HG03575 (cell line): ENCODE measurements around the gene RNASE4.

Experiments used
- ATAC-seq: cut with Tn5 transposase; IDR thresholded peaks from one replicate; pipeline ENCODE4 v1.9.1; 2021; ENCODE audit not compliant: unreplicated experiment, insufficient number of reproducible peaks, low FRiP score; ENCODE audit errors: extremely low read depth

The RNASE4 gene

DNA sequence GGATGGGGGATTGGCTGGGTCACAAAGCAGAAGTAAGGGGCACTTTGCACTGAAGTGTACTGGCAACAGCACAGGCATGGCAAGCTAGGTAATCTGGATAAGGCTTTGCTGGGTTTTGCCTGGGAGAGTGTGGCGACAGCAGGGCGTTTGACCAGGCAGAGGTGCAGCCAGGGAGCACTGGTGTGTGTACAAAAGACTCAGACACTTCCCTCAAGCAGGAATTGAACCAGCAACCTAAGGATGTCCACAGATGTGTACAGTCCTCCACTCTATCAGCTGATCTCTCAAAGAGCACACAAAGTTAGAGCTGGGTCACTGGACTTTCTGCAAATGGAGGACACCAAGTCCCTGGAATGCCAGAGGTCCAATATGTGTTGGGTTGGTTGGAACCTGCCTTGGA lies 15.4 kb upstream of the RNASE4 start:
- no peak for ATAC-seq

GRCh38 chr14:20671597-20672283 lies 12.6 kb upstream of the RNASE4 start:
- ATAC-seq, result no peak

DNA sequence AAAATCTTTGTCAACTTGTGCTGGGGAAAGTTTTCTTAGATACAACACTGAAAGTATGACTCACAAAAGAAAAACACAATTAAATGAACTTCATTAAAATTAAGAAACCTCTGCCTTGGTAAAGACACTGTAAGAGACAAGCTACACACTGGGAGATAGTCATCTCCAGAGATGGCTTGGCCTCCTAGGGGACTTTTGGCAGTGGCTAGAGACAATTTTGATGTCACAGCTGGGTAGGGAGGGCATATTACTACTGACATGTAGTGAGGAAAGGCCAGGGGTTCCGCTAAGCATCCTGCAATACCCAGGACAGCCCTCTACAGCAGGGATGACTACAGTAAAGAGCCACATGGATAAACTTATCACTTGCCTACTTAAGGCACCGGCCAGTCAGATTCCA lies 8.7 kb upstream of the RNASE4 start:
- ATAC-seq, result no peak

GRCh38 chr14:20676072-20676471 lies 8.3 kb upstream of the RNASE4 start:
- no peak for ATAC-seq

GRCh38 chr14:20679907-20680306 lies 4.5 kb upstream of the RNASE4 start:
- no peak for ATAC-seq

DNA sequence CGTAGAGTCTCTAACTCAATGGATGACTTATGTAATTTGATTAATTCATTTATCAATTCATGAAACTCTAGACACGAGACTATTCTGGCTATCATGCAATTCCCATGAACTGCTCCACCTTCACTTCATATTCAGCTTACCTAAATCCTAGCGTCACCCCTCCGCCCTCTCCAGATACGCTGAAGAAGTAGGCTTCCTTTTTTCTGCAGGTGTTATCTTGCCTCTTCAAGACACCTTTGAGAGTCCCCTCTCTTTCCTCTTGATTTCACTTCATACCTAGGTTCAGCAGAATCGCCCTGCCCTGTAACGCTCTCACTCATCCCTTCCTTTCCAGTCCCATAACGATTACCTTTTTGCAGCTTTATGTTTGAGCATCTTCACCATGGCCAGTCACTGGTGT lies 4.0 kb upstream of the RNASE4 start:
- no peak for ATAC-seq

- ATAC-seq, result no peak
Observed at GRCh38 chr14:20680843-20681347, 3.5 kb upstream of the RNASE4 start.

DNA sequence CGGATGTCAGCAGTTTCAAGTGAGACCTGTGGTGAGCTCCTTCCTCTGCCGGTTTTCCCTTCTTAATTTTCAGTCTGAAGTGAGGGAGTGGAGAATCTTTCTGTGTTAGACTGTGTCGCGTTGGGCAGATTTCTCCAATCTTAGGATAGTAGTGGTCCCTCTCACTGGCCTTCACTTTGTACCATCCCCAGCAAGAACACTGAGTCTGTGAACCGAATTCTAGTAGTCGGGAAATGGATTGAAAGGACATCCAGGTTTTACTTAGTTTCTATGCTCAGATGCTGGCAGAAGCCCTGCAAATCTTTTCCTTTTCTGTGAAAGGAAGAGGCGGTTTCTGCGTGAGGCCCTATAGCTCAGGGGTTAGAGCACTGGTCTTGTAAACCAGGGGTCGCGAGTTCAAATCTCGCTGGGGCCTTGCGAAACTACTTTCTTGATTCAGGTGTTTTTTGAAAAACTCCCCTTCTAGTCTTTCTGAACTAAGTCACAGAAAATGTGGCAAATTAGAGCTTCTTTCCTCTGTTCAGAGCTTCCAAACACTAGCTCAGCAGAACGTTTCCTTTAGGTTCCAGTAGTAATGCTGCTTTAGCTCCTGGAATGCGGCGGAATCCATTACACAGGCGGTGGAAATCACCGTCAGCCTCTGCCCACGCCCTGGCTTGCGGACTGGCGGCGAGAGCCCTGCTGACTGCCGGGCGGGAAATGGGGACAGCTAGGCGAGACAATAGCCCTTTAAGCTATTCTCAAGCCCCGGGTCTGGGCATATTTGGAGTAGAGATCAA lies 2.8 kb upstream of the RNASE4 start:
- ATAC-seq, result no peak

DNA sequence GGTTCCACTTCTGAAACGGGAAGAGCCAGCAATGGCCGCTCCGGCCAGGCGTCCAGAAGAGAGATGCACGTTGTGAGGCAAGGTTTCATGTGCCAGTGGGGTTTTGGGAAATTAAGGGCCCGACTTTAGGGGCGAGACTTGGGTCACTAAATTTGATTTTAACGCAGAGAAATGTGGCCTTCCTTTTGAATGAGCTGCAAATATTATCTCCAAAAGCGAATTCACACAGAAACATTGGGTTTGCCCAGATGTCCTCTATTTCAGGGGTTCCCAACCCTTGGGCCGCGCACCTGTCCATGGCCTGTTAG lies 2.3 kb upstream of the RNASE4 start:
- ATAC-seq, result no peak

GRCh38 chr14:20682435-20683124 lies 1.8 kb upstream of the RNASE4 start:
- ATAC-seq, result no peak

DNA sequence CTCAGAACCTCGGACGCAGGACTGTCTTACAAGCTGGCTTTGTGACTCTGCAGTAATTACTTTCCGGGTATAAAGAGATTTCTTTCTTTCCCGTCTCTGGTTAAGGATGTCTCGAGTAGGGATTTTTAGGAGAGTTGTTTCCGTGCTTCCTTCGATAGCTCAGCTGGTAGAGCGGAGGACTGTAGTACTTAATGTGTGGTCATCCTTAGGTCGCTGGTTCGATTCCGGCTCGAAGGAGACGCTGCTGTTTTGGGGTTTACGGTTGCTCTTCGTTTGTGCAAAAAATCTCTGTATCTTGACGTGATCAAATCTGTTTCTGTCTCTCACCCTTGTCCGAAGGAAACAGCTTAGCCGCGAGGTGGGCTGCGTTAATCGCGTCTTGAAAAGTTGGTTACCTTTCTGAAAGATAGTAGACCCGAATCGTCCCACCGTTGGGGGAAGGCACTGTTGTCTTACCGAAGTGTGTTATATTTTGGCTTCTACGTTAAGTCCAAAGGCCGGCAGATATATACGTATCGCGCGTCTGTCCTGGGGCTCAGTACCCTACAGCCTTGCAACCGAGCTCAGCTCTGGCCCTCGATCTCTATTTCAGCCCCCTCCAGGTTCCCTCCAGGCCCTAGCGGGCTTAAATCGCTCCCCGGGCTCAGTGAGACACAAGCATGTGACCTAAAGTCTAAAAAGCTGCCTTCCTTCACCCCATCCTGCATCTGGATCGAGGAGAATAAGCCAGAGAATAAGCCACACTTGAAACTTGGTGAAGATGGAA lies 1.1 kb upstream of the RNASE4 start:
- ATAC-seq, result no peak

DNA sequence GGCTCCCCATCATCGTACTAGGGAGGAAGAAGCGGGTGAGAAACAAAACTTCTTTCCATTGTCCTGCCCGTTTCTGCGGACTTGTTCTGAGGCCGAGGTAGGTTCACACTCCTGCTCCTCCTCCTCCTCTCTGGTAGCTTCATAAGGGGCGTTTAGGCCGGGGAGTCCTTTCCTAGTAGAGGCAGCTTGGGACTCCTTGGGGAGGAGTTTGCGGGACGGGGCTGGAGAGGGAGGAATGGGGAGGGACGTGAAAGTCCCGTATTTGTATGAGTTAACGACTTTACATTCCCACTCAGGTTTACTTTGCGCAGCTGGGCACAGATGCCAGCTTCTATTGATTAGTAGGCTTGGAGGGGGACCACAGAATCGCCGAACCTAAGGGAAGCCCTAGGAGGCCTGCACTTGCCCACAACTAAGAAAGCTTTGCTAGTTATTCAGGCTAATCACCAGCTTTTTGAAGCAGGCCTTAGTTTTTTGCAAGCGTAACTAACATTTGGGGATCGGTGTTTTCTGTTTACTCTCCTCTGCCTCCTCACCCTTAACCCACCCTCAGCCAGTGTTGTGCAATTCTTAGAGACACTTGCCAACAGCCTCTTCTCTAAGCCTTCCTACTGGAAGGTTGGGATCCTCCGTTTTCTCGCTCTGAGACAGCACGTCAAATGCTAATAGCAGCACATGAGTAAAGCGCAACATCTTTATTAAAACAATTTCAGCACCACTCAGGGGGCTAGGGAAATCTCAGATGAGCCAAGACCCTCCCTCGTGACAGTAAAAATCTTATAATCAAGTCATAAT lies 499 bp downstream of the RNASE4 start:
- no peak for ATAC-seq

- no peak for ATAC-seq
Observed at GRCh38 chr14:20686386-20687143, 2.2 kb downstream of the RNASE4 start.

GRCh38 chr14:20687362-20688166 lies 3.2 kb downstream of the RNASE4 start:
- ATAC-seq, result no peak

GRCh38 chr14:20688167-20688839 lies 3.9 kb downstream of the RNASE4 start, which contains the start of gene ANG:
ANG (plus strand) TSS chr14:20688764; CDS start chr14:20693565, 4,801 bp downstream.
- no peak for ATAC-seq

DNA sequence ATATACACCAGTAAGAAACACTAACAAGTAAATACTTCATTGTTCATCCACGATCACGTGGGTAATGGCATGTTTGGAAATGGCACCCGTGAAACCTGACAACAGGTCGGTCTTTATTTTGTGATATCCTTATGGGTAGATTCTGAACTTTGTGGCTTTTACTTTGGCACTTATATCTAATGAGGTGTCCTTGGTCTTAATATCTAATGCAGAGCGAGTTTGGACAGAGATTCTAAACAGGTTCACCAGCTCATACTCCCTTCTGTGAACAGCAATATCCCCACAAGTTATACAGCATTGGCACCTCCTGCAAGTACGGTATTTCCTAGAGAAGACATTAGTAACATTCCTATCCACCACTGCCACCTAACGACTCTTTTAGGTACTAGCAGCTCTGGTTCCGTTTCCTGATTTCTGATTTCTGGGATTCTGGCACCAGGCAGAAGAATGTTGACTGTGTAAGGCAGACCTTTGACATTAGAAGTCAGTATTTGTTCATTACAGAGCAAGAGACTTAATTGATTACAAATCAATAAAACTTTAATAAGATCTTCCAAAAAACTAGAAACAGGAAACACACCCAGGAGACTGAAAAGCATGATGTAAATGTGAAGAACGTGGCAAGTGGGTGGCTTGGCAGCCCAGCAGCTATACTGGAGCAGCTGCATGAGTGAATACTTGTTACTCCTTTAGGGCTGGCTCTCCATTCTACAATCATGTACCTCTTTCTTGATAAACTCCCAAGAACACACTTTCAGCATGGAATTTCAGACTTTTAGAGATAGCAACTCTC lies 6.7 kb downstream of the RNASE4 start:
- no peak for ATAC-seq
